Astrocyte of the cerebellum (primary cell): ENCODE measurements around the gene COQ8A.

Experiments
- DNase-seq: peaks from one replicate; pipeline ENCODE4 v3.0.0-alpha.2; 2011; ENCODE audit warnings: low read depth
- H3K4me3 ChIP-seq: 2 replicates; pipeline ENCODE4 v1.5.1; 2011; ENCODE audit warnings: mild to moderate bottlenecking, low read depth, low read length, moderate library complexity
- CTCF ChIP-seq: IDR thresholded peaks from 2 replicates; pipeline ENCODE4 v1.5.1; 2012; ENCODE audit warnings: low read length, low read depth, moderate library complexity, mild to moderate bottlenecking; ENCODE audit errors: missing control alignments
- in situ Hi-C: cut with HindIII; loops from 2 replicates; pipeline ENCODE4 v1.10.0; 2017; ENCODE audit warnings: low sequenced_read_pairs

COQ8A gene

GRCh38 chr1:226904772-226905171, 35.3 kb upstream of the COQ8A start:
- no peak for DNase-seq
- H3K4me3 ChIP-seq: no peak overlapping the region
- in situ Hi-C loops: loop anchor here (25.0 kb wide), 1 partner anchor 558 kb away; no protein-coding TSS in a partner anchor
- no peak for TF ChIP-seq CTCF

- no peak for TF ChIP-seq CTCF
- DNase-seq: no peak
- H3K4me3 ChIP-seq: no peak overlapping the region
- in situ Hi-C loops: loop anchor here (25.0 kb wide), 1 partner anchor 554 kb away; no protein-coding TSS in a partner anchor
Measured at GRCh38 chr1:226908419-226908818, 31.7 kb upstream of the COQ8A start.

GRCh38 chr1:226908913-226909312, 31.2 kb upstream of the COQ8A start:
- in situ Hi-C loops: loop anchor here (25.0 kb wide), 1 partner anchor 553 kb away; no protein-coding TSS in a partner anchor
- TF ChIP-seq CTCF: no peak
- H3K4me3 ChIP-seq: no peak overlapping the region
- DNase-seq: no peak

GRCh38 chr1:226912587-226913176, 27.4 kb upstream of the COQ8A start:
- in situ Hi-C loops: loop anchor here (25.0 kb wide), 1 partner anchor 550 kb away; no protein-coding TSS in a partner anchor
- no peak for DNase-seq
- no peak overlapping the region for H3K4me3 ChIP-seq
- TF ChIP-seq CTCF: peak; percentile 61

- no peak for TF ChIP-seq CTCF
- DNase-seq: no peak
- H3K4me3 ChIP-seq: no peak overlapping the region
- in situ Hi-C loops: loop anchor here (25.0 kb wide), 1 partner anchor 547 kb away; no protein-coding TSS in a partner anchor
Measured at GRCh38 chr1:226915672-226915995, 24.5 kb upstream of the COQ8A start.

- no peak for TF ChIP-seq CTCF
- no peak overlapping the region for H3K4me3 ChIP-seq
- in situ Hi-C loops: loop anchor here (25.0 kb wide), 1 partner anchor 546 kb away; no protein-coding TSS in a partner anchor
- DNase-seq: no peak
Measured at GRCh38 chr1:226916497-226916896, 23.6 kb upstream of the COQ8A start.
